PC-9 (cell line): ENCODE measurements around the gene EMSY. TPM values are rescaled to one million over a fixed set of nuclear protein-coding genes. Genes with fewer than 3 reads are reported as not detected.
"Not testable (repeated sequence)": the region's sequence is repeated elsewhere in the genome, so short reads cannot be mapped to it uniquely, and the experiment has no call there.

Experiments used
- BruUV-seq: library from RNA; stranded (reverse); fragments of 400-500 nt; replicated peaks from 2 replicates; lab custom pipeline; 2021; lab: Mats Ljungman, UMichigan
- CTCF ChIA-PET: fragments of 300-600 bp; sonication (Branson Sonifier 250); formaldehyde crosslinking; loops from one replicate; lab custom pipeline; 2022; ENCODE audit warnings: antibody characterized with exemption; lab: Charles Lee
- POLR2A ChIA-PET: fragments of 300-600 bp; sonication (Branson Sonifier 250); formaldehyde crosslinking; loops from one replicate; lab custom pipeline; 2022; ENCODE audit warnings: antibody characterized with exemption; ENCODE audit not compliant: unreplicated experiment; lab: Charles Lee
- DNase-seq, 2 experiments: peaks; one replicate each; pipeline versions ENCODE4 v3.0.0 to v3.0.0-alpha.2; 2015 to 2022; ENCODE audit warnings: mixed read lengths in 1 of 2
- H2AFZ ChIP-seq: fragments of 200-600 bp; sonication (generic); 2 replicates; pipeline ENCODE4 v1.8.1; 2017; ENCODE audit warnings: antibody characterized with exemption
- H3F3A ChIP-seq: fragments of 200-600 bp; sonication (generic); 2 replicates; pipeline ENCODE4 v1.8.1; 2017; ENCODE audit warnings: antibody characterized with exemption, mild to moderate bottlenecking, low read depth; ENCODE audit not compliant: insufficient read depth
- H3K27ac ChIP-seq: fragments of 200-600 bp; sonication (generic); 2 replicates; pipeline ENCODE4 v1.6.1; 2016; ENCODE audit warnings: mixed run types
- H3K27me3 ChIP-seq: fragments of 200-600 bp; sonication (generic); 2 replicates; pipeline ENCODE4 v1.6.1; 2016; ENCODE audit warnings: low read depth, mixed run types; ENCODE audit not compliant: insufficient read depth
- H3K36me3 ChIP-seq: fragments of 200-600 bp; sonication (generic); 2 replicates; pipeline ENCODE4 v1.6.1; 2016; ENCODE audit warnings: low read depth, mixed run types
- H3K4me1 ChIP-seq: fragments of 200-600 bp; sonication (generic); replicated peaks from 2 replicates; pipeline ENCODE4 v1.6.1; 2016; ENCODE audit warnings: mixed run types; ENCODE audit not compliant: insufficient read depth
- H3K4me2 ChIP-seq: fragments of 200-600 bp; sonication (generic); 2 replicates; pipeline ENCODE4 v1.6.1; 2017; ENCODE audit warnings: mixed run types
- H3K4me3 ChIP-seq: fragments of 200-600 bp; sonication (generic); 2 replicates; pipeline ENCODE4 v1.6.1; 2016; ENCODE audit warnings: mixed run types
- H3K79me2 ChIP-seq: fragments of 200-600 bp; sonication (generic); 2 replicates; pipeline ENCODE4 v1.6.1; 2017; ENCODE audit warnings: low read depth, mixed run types
- H3K9me2 ChIP-seq: fragments of 200-600 bp; sonication (generic); 2 replicates; pipeline ENCODE4 v1.8.1; 2017; ENCODE audit warnings: mild to moderate bottlenecking; ENCODE audit not compliant: insufficient read depth
- H3K9me3 ChIP-seq: fragments of 200-600 bp; sonication (generic); 2 replicates; pipeline ENCODE4 v1.8.1; 2016; ENCODE audit warnings: low read depth; ENCODE audit not compliant: insufficient read depth
- H4K20me1 ChIP-seq: fragments of 200-600 bp; sonication (generic); 2 replicates; pipeline ENCODE4 v1.8.1; 2017; ENCODE audit not compliant: insufficient read depth
- CTCF ChIP-seq: fragments of 200-600 bp; sonication (generic); conservative IDR thresholded peaks from 2 replicates; pipeline ENCODE4 v1.6.1; 2017; ENCODE audit warnings: mixed run types, antibody characterized with exemption, mild to moderate bottlenecking, moderate library complexity
- EZH2 ChIP-seq: fragments of 200-600 bp; sonication (generic); IDR thresholded peaks from 2 replicates; pipeline ENCODE4 v1.8.0; 2017; ENCODE audit warnings: antibody characterized with exemption, low read depth
- intact Hi-C: fragments of 100-400 bp; cut with micrococcal nuclease; formaldehyde crosslinking; loops from one replicate; pipeline ENCODE4 v1.10.0; 2022; ENCODE audit not compliant: unreplicated experiment
- total RNA-seq: library from RNA; stranded (reverse); gene quantifications from 2 replicates; pipeline ENCODE4 v1.2.3, GENCODE V29; 2021

The EMSY gene
- total RNA-seq, 1 experiment from 2014 or later = 37.4 TPM

- Histone ChIP-seq H3F3A (peaks cover 16% of the 10 kb centered on the region; the same call in 1 of the 2 replicates), H3K9me2 (no peaks in the 10 kb centered on the region), H3K36me3 (no peaks in the 10 kb centered on the region), H4K20me1 (no peaks in the 10 kb centered on the region), H3K4me2 (0 out of 2 replicates have a peak overlapping the region, but pooled peaks have one; percentile 62), H3K27ac (no peak overlapping the region), H3K9me3 (no peaks in the 10 kb centered on the region), H3K27me3 (no peaks in the 10 kb centered on the region), H3K4me3 (no peak overlapping the region), H3K79me2 (no peaks in the 10 kb centered on the region), H3K4me1 (peaks cover 28% of the 10 kb centered on the region), H2AFZ (no peak overlapping the region)
- ChIA-PET CTCF (no interaction called here), POLR2A (no interaction called here)
- BruUV-seq = no TSS peak
- no peak for DNase-seq
- intact Hi-C loops = no loop called here
- TF ChIP-seq EZH2 = no peak
- TF ChIP-seq CTCF = no peak
These were observed 133.8 kb downstream of the EMSY start for GRCh38 chr11:76578654-76579055.

GRCh38 chr11:76579056-76579751, 134.4 kb downstream of the EMSY start:
- H3K4me1 ChIP-seq = peaks cover 28% of the 10 kb centered on the region
- no peak overlapping the region for H3K4me2 ChIP-seq
- no peak overlapping the region for H3K4me3 ChIP-seq
- intact Hi-C loops = no loop called here
- no peaks in the 10 kb centered on the region for H3K36me3 ChIP-seq
- H2AFZ ChIP-seq = no peak overlapping the region
- H3K9me2 ChIP-seq = no peaks in the 10 kb centered on the region
- H3K27me3 ChIP-seq = no peaks in the 10 kb centered on the region
- BruUV-seq = no TSS peak
- no peaks in the 10 kb centered on the region for H3K9me3 ChIP-seq
- no peaks in the 10 kb centered on the region for H4K20me1 ChIP-seq
- CTCF ChIA-PET = interaction anchor here (0.6 kb wide), 1 partner anchor 724 kb away, joined by 3 read pairs; no protein-coding TSS in a partner anchor
- no peak overlapping the region for H3K27ac ChIP-seq
- TF ChIP-seq EZH2 (no peak), CTCF (no peak)
- POLR2A ChIA-PET = no interaction called here
- no peak for DNase-seq
- no peaks in the 10 kb centered on the region for H3K79me2 ChIP-seq
- H3F3A ChIP-seq = peaks cover 16% of the 10 kb centered on the region; the same call in 1 of the 2 replicates

- intact Hi-C loops = no loop called here
- no TSS peak for BruUV-seq
These were observed 134.9 kb downstream of the EMSY start for GRCh38 chr11:76579752-76580151.

GRCh38 chr11:76582471-76582870, 137.7 kb downstream of the EMSY start:
- BruUV-seq, H3K36me3 ChIP-seq, POLR2A ChIA-PET: not testable (repeated sequence)

More at GRCh38 chr11:76579752-76580151, 134.9 kb downstream of the EMSY start:
- Histone ChIP-seq H3K79me2 (no peaks in the 10 kb centered on the region), H2AFZ (no peak overlapping the region), H3K27ac (no peak overlapping the region), H3K4me1 (peaks cover 28% of the 10 kb centered on the region), H3K36me3 (no peaks in the 10 kb centered on the region), H3F3A (peaks cover 16% of the 10 kb centered on the region; the same call in 1 of the 2 replicates), H3K4me2 (no peak overlapping the region), H3K27me3 (no peaks in the 10 kb centered on the region), H4K20me1 (no peaks in the 10 kb centered on the region), H3K4me3 (no peak overlapping the region), H3K9me3 (no peaks in the 10 kb centered on the region), H3K9me2 (no peaks in the 10 kb centered on the region)
- CTCF ChIA-PET = interaction anchor here (0.6 kb wide), 2 partner anchors 105 to 724 kb away, joined by 3 read pairs; no protein-coding TSS in a partner anchor
- TF ChIP-seq CTCF = no peak
- no peak for TF ChIP-seq EZH2
- POLR2A ChIA-PET = no interaction called here
- no peak for DNase-seq

More at GRCh38 chr11:76582471-76582870, 137.7 kb downstream of the EMSY start:
- H4K20me1 ChIP-seq, H3K9me3 ChIP-seq, H3K9me2 ChIP-seq, H3K27me3 ChIP-seq, H3K4me3 ChIP-seq, H2AFZ ChIP-seq, H3K4me2 ChIP-seq, H3F3A ChIP-seq, intact Hi-C loops, DNase-seq, H3K27ac ChIP-seq, CTCF ChIA-PET, H3K79me2 ChIP-seq: not testable (repeated sequence)
- H3K4me1 ChIP-seq = peaks cover 14% of the 10 kb centered on the region
